Measurements from ENCODE around the gene C10orf90.
"Not testable (repeated sequence)": the region's sequence is repeated elsewhere in the genome, so short reads cannot be mapped to it uniquely, and the experiment has no call there.

Gene C10orf90

GRCh38 chr10:126387931-126388911, 282.3 kb downstream of the C10orf90 start, which contains the start of gene ADAM12:
TSS of gene ADAM12 (minus strand) at chr10:126388477. CDS start at chr10:126388145, 332 bp downstream.
- DNase-seq: peak in 1 of 2 donors; percentile 2

GRCh38 chr10:126387041-126387921, 283.2 kb downstream of the C10orf90 start:
- DNase-seq: peak; percentile 20 to 51

GRCh38 chr10:126384269-126384873, 286.1 kb downstream of the C10orf90 start:
- no peak for DNase-seq

- DNase-seq: no peak
Observed at GRCh38 chr10:126380352-126381076, 290.0 kb downstream of the C10orf90 start.

- not testable (repeated sequence) for DNase-seq
Observed at GRCh38 chr10:126379166-126379565, 291.3 kb downstream of the C10orf90 start.

GRCh38 chr10:126376956-126377355, 293.5 kb downstream of the C10orf90 start:
- no peak for DNase-seq

GRCh38 chr10:126375926-126376554, 294.5 kb downstream of the C10orf90 start:
- no peak for DNase-seq

- no peak for DNase-seq
Observed at GRCh38 chr10:126375299-126375698, 295.2 kb downstream of the C10orf90 start.

Measured in inflammatory macrophage (primary cell).